Parathyroid adenoma (tissue), 2 donors: ENCODE measurements around the gene PBLD.

Experiments used
- H2AFZ ChIP-seq: fragments of 300-600 bp; sonication (generic); one replicate; pipeline ENCODE4 v1.7.0; 2017; ENCODE audit warnings: antibody characterized with exemption, mild to moderate bottlenecking
- H3K27ac ChIP-seq: fragments of 300-600 bp; sonication (generic); one replicate; pipeline ENCODE4 v1.7.0; 2017
- H3K27me3 ChIP-seq: fragments of 300-600 bp; sonication (generic); one replicate; pipeline ENCODE4 v1.7.0; 2017; ENCODE audit warnings: low read length; ENCODE audit not compliant: control insufficient read depth, insufficient read depth
- H3K36me3 ChIP-seq: fragments of 300-600 bp; sonication (generic); one replicate; pipeline ENCODE4 v1.7.0; 2017; ENCODE audit warnings: low read length; ENCODE audit not compliant: control insufficient read depth, insufficient read depth
- H3K4me1 ChIP-seq: fragments of 300-600 bp; sonication (generic); one replicate; pipeline ENCODE4 v1.7.0; 2017; ENCODE audit warnings: control low read depth
- H3K4me2 ChIP-seq: fragments of 300-600 bp; sonication (generic); one replicate; pipeline ENCODE4 v1.7.0; 2017; ENCODE audit warnings: low read length
- H3K4me3 ChIP-seq: fragments of 300-600 bp; sonication (generic); one replicate; pipeline ENCODE4 v1.7.0; 2017; ENCODE audit warnings: low read depth, low read length
- H3K79me2 ChIP-seq: fragments of 300-600 bp; sonication (generic); one replicate; pipeline ENCODE4 v1.7.0; 2017; ENCODE audit warnings: control low read depth
- H3K9ac ChIP-seq: fragments of 300-600 bp; sonication (generic); one replicate; pipeline ENCODE4 v1.7.0; 2017; ENCODE audit warnings: mild to moderate bottlenecking
- H3K9me3 ChIP-seq: fragments of 300-600 bp; sonication (generic); one replicate; pipeline ENCODE4 v1.7.0; 2017; ENCODE audit warnings: low read length; ENCODE audit not compliant: control insufficient read depth
- TF ChIP-seq, protein P1 (sequence below): fragments of 300-600 bp; sonication (generic); IDR thresholded peaks from one replicate; pipeline ENCODE4 v1.7.0; 2017; ENCODE audit warnings: antibody characterized with exemption, mild to moderate bottlenecking
- donor health status: primary hyperparathyroidism.

The PBLD gene

DNA sequence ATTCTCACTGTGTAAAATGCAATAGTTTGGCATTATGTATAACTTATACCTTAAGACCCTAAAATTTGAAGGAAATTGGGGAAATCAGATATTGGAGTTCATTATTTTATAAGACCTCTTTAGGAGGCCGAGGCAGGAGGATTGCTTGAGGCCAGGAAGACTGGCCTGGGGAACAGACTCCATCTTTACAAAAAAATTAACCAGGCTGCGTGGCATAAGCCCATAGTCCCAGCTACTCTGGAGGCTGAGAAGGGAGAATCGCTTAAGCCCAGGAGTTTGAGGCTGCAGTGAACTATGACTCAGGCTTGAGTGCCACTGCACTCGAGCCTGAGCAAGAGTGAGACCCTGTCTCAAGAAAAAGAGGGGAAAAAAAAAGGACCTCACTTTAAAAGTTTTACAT lies 14.0 kb upstream of the PBLD start:
- Histone ChIP-seq H3K9me3 (no peaks in the 10 kb centered on the region), H3K27me3 (no peaks in the 10 kb centered on the region), H3K4me3 (no peak overlapping the region), H3K36me3 (no peaks in the 10 kb centered on the region), H2AFZ (no peak overlapping the region), H3K27ac (no peak overlapping the region), H3K4me2 (no peak overlapping the region), H3K9ac (no peak overlapping the region), H3K79me2 (no peaks in the 10 kb centered on the region), H3K4me1 (no peaks in the 10 kb centered on the region)
- TF ChIP-seq, protein P1, sequence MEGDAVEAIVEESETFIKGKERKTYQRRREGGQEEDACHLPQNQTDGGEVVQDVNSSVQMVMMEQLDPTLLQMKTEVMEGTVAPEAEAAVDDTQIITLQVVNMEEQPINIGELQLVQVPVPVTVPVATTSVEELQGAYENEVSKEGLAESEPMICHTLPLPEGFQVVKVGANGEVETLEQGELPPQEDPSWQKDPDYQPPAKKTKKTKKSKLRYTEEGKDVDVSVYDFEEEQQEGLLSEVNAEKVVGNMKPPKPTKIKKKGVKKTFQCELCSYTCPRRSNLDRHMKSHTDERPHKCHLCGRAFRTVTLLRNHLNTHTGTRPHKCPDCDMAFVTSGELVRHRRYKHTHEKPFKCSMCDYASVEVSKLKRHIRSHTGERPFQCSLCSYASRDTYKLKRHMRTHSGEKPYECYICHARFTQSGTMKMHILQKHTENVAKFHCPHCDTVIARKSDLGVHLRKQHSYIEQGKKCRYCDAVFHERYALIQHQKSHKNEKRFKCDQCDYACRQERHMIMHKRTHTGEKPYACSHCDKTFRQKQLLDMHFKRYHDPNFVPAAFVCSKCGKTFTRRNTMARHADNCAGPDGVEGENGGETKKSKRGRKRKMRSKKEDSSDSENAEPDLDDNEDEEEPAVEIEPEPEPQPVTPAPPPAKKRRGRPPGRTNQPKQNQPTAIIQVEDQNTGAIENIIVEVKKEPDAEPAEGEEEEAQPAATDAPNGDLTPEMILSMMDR = no peak

DNA sequence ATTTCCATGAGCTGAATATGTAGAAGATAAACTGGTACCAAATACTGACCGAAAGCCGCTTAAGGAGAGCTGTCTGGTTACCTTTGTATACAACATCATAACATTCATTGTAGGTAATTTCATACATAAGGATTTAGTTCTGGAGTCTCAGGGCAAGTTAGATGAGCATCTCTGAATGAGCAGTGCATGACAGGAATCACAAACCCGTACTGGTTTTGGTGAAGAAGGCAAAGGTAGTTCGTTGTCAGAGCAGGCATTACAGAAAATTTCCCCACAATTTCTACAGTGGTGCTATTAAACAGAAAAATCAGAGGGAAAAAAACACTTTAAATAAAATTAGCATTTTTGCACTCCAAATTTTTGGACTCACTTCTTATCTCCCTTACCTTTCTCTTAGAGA lies 12.9 kb upstream of the PBLD start:
- Histone ChIP-seq H3K4me1 (no peaks in the 10 kb centered on the region), H3K79me2 (no peaks in the 10 kb centered on the region), H2AFZ (no peak overlapping the region), H3K4me3 (no peak overlapping the region), H3K9me3 (no peaks in the 10 kb centered on the region), H3K27me3 (no peaks in the 10 kb centered on the region), H3K27ac (no peak overlapping the region), H3K9ac (no peak overlapping the region), H3K36me3 (no peaks in the 10 kb centered on the region), H3K4me2 (no peak overlapping the region)
- TF ChIP-seq, protein P1 = no peak

DNA sequence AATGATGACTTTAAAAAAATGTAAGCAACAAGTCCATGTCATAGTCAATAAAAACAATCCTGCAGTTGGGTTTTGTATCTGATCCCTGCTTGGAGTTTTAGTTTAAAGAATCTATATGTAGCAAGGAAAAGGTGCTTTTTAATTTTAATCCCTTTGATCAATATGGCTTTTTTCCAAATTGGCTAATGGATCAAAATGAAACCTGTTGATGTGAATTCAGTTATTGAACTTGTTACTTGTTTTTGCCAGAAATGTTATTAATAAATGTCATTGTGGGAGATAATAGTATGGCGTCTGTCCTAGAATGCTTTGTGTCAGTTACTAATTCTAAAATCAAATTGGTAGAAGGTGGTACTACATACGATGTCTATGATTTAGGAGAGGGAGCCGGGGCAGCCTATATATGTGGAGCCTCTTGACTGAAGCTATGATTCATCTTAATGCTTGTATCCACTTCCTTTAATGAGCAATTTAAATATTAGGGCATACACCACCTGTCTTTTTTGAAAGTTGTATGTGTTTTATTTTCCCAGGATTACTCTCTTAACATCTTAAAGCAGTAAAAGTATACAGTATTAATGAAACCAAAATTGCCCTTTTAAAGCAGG lies 10.3 kb upstream of the PBLD start:
- Histone ChIP-seq H3K36me3 (no peaks in the 10 kb centered on the region), H3K9me3 (no peaks in the 10 kb centered on the region), H3K4me2 (no peak overlapping the region), H3K27me3 (no peaks in the 10 kb centered on the region), H3K4me1 (no peaks in the 10 kb centered on the region), H3K4me3 (no peak overlapping the region), H3K9ac (no peak overlapping the region), H2AFZ (no peak overlapping the region), H3K27ac (no peak overlapping the region), H3K79me2 (peaks cover 14% of the 10 kb centered on the region)
- TF ChIP-seq, protein P1 = no peak

DNA sequence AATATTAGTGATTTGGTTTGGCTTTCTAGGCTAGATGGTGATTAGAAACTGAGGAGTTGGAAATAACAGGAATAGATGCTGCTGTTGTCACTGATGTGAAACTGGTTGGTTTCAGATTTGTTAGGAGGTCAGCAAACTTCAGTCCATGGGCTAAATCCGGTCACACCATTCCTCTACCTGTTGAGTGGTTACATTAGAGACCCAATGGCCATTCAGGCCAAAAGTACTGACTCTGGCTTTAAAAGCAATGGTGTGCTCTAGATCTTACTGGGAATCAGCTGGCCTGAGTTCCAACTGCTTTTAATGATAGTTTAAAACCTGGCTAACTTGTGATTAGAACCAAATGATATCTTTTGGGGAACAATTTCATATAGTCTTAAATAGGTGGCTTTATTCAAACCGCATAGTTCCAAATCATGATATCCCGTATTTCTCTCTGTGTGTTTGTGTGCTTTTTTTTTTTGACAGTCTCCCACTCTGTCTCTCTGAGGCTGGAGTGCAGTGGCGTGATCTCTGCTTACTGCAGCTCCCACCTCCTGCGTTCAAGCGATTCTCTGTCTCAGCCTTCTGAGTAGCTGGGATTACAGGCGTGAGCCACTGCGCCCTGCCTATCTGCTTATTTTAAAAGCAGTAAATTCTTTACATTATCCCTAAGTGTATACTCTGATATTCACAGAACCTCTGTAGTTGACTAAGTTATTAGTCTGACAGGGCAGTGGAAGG lies 7.8 kb upstream of the PBLD start:
- H3K36me3 ChIP-seq = no peaks in the 10 kb centered on the region

More for the DNA sequence above, 7.8 kb upstream of the PBLD start:
- no peak overlapping the region for H3K9ac ChIP-seq
- H3K4me3 ChIP-seq = no peak overlapping the region
- H3K4me2 ChIP-seq = no peak overlapping the region
- peaks cover 32% of the 10 kb centered on the region for H3K79me2 ChIP-seq
- no peak overlapping the region for H2AFZ ChIP-seq
- H3K4me1 ChIP-seq = peaks cover 4% of the 10 kb centered on the region
- H3K27me3 ChIP-seq = no peaks in the 10 kb centered on the region
- H3K9me3 ChIP-seq = no peaks in the 10 kb centered on the region
- H3K27ac ChIP-seq = no peak overlapping the region
- TF ChIP-seq, protein P1 = no peak
